Right ventricle myocardium superior (tissue), 1 donor: ENCODE data around the gene ZNF358. TPM values are rescaled to one million over a fixed set of nuclear protein-coding genes. Genes with fewer than 3 reads are reported as not detected.

ENCODE experiments used
- ATAC-seq: fragments of 200-7000 bp; cut with Tn5 transposase; one replicate; pipeline ENCODE4 v1.9.1; 2020; ENCODE audit warnings: mild to moderate bottlenecking; ENCODE audit not compliant: poor library complexity
- DNase-seq: peaks from one replicate; pipeline ENCODE4 v3.0.0-alpha.2; 2020
- intact Hi-C: fragments of 100-400 bp; cut with DNase I; formaldehyde crosslinking; loops from one replicate; pipeline ENCODE4 v1.11.2; 2022
- total RNA-seq: library from RNA; stranded (reverse); fragmentation: NEBNext Ultra II Directional; extraction: Animal tissue kit (Norgen Biotek cat#: 25700); gene quantifications from one replicate; pipeline ENCODE4 v1.2.1, GENCODE V29; 2021
- donor health status: DM: no; HTN: yes; CAD: no; lungs with severe emphysema.

The ZNF358 gene
- total RNA-seq, 1 donor from 2014 or later = 92.1 TPM

- ATAC-seq = peak; percentile 14
- intact Hi-C loops = no loop called here
These were observed 29.4 kb downstream of the ZNF358 start for GRCh38 chr19:7545300-7545699.

GRCh38 chr19:7545904-7546303, 30.0 kb downstream of the ZNF358 start:
- intact Hi-C loops = no loop called here
- ATAC-seq (no peak), DNase-seq (no peak)

More at GRCh38 chr19:7545300-7545699, 29.4 kb downstream of the ZNF358 start:
- no peak for DNase-seq

GRCh38 chr19:7547159-7547558, 31.3 kb downstream of the ZNF358 start:
- intact Hi-C loops = no loop called here
- ATAC-seq (no peak), DNase-seq (no peak)

GRCh38 chr19:7549429-7550148, 33.7 kb downstream of the ZNF358 start:
- ATAC-seq (no peak), DNase-seq (no peak)
- intact Hi-C loops = no loop called here

- intact Hi-C loops = no loop called here
- DNase-seq = no peak
- ATAC-seq = peak; percentile 8
These were observed 34.4 kb downstream of the ZNF358 start for GRCh38 chr19:7550169-7550770.

- ATAC-seq (peak; percentile 95), DNase-seq (peak; percentile 73)
- intact Hi-C loops = no loop called here
These were observed 35.3 kb downstream of the ZNF358 start for GRCh38 chr19:7550987-7551761.

GRCh38 chr19:7552781-7553180, 36.9 kb downstream of the ZNF358 start:
- DNase-seq = no peak
- no peak for ATAC-seq
- intact Hi-C loops = no loop called here

- intact Hi-C loops = no loop called here
- ATAC-seq (no peak), DNase-seq (no peak)
These were observed 38.7 kb downstream of the ZNF358 start for GRCh38 chr19:7554565-7554964.

GRCh38 chr19:7554990-7555864, 39.3 kb downstream of the ZNF358 start:
- no peak for ATAC-seq
- intact Hi-C loops = no loop called here
- no peak for DNase-seq

GRCh38 chr19:7556696-7557315, 40.9 kb downstream of the ZNF358 start:
- DNase-seq (no peak), ATAC-seq (no peak)
- intact Hi-C loops = no loop called here

- no peak for ATAC-seq
- intact Hi-C loops = no loop called here
- DNase-seq = no peak
These were observed 42.8 kb downstream of the ZNF358 start for GRCh38 chr19:7558667-7559066.

- DNase-seq (no peak), ATAC-seq (no peak)
- intact Hi-C loops = no loop called here
These were observed 43.2 kb downstream of the ZNF358 start for GRCh38 chr19:7559102-7559501.

GRCh38 chr19:7560255-7560654, 44.4 kb downstream of the ZNF358 start:
- DNase-seq = no peak
- no peak for ATAC-seq
- intact Hi-C loops = no loop called here

- no peak for ATAC-seq
- no peak for DNase-seq
- intact Hi-C loops = no loop called here
These were observed 45.4 kb downstream of the ZNF358 start for GRCh38 chr19:7561325-7561724.

- ATAC-seq (no peak), DNase-seq (no peak)
- intact Hi-C loops = no loop called here
These were observed 46.9 kb downstream of the ZNF358 start for GRCh38 chr19:7562646-7563393.

- DNase-seq (no peak), ATAC-seq (no peak)
- intact Hi-C loops = loop anchor here (5.0 kb wide), 2 partner anchors 117 to 232 kb away; partner anchors contain the start of gene TRAPPC5
These were observed 49.0 kb downstream of the ZNF358 start for GRCh38 chr19:7564866-7565265.

- ATAC-seq = no peak
- no peak for DNase-seq
- intact Hi-C loops = loop anchor here (5.0 kb wide), 2 partner anchors 117 to 232 kb away; partner anchors contain the start of gene TRAPPC5
These were observed 49.4 kb downstream of the ZNF358 start for GRCh38 chr19:7565332-7565731.
